Measurements from ENCODE around the gene YTHDF2. TPM values are rescaled to one million over a fixed set of nuclear protein-coding genes. Genes with fewer than 3 reads are reported as not detected.

Gene YTHDF2
- total and polyA plus RNA-seq, 2 of the 13 experiments (the other 11 are each of a cell fraction or from before 2014, with no cell fraction given): 48.4 to 59.6 TPM

DNA sequence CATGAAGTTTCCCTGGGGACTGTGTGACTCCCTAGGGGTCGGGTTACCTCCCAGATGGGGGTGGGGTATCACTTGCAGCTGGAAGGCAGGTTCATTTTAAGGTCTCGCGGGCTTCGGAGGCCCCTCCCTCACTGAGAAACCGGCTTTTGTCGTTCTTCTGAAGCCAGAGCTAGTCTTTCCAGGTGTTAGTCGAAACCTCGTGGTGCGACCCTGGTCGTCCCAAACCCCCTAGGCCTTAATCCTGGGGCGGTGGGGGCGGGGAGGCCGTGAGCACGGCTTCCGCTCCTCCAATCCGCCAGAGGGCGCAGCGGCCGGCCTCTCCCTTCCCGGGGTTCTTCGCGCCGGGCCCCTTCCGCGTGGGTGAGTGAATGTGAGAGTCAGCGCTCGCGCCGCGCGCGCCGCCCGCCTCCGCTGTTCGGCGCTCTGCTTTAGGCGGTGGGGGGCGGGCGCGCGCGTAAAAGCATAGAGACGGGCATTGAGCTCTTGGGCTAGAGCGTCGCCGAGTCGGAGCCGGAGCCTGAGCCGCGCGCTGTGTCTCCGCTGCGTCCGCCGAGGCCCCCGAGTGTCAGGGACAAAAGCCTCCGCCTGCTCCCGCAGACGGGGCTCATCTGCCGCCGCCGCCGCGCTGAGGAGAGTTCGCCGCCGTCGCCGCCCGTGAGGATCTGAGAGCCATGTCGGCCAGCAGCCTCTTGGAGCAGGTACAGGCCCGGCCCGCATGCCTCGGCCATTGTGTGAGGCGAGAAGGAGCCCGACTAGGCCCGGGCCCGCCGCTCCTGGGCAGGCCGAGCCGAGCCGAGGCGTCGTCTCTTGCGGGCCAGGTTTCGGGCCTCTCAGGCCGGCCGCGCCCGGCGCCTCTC is at the start of gene YTHDF2 (continued):
- TF ChIP-seq, protein P1, sequence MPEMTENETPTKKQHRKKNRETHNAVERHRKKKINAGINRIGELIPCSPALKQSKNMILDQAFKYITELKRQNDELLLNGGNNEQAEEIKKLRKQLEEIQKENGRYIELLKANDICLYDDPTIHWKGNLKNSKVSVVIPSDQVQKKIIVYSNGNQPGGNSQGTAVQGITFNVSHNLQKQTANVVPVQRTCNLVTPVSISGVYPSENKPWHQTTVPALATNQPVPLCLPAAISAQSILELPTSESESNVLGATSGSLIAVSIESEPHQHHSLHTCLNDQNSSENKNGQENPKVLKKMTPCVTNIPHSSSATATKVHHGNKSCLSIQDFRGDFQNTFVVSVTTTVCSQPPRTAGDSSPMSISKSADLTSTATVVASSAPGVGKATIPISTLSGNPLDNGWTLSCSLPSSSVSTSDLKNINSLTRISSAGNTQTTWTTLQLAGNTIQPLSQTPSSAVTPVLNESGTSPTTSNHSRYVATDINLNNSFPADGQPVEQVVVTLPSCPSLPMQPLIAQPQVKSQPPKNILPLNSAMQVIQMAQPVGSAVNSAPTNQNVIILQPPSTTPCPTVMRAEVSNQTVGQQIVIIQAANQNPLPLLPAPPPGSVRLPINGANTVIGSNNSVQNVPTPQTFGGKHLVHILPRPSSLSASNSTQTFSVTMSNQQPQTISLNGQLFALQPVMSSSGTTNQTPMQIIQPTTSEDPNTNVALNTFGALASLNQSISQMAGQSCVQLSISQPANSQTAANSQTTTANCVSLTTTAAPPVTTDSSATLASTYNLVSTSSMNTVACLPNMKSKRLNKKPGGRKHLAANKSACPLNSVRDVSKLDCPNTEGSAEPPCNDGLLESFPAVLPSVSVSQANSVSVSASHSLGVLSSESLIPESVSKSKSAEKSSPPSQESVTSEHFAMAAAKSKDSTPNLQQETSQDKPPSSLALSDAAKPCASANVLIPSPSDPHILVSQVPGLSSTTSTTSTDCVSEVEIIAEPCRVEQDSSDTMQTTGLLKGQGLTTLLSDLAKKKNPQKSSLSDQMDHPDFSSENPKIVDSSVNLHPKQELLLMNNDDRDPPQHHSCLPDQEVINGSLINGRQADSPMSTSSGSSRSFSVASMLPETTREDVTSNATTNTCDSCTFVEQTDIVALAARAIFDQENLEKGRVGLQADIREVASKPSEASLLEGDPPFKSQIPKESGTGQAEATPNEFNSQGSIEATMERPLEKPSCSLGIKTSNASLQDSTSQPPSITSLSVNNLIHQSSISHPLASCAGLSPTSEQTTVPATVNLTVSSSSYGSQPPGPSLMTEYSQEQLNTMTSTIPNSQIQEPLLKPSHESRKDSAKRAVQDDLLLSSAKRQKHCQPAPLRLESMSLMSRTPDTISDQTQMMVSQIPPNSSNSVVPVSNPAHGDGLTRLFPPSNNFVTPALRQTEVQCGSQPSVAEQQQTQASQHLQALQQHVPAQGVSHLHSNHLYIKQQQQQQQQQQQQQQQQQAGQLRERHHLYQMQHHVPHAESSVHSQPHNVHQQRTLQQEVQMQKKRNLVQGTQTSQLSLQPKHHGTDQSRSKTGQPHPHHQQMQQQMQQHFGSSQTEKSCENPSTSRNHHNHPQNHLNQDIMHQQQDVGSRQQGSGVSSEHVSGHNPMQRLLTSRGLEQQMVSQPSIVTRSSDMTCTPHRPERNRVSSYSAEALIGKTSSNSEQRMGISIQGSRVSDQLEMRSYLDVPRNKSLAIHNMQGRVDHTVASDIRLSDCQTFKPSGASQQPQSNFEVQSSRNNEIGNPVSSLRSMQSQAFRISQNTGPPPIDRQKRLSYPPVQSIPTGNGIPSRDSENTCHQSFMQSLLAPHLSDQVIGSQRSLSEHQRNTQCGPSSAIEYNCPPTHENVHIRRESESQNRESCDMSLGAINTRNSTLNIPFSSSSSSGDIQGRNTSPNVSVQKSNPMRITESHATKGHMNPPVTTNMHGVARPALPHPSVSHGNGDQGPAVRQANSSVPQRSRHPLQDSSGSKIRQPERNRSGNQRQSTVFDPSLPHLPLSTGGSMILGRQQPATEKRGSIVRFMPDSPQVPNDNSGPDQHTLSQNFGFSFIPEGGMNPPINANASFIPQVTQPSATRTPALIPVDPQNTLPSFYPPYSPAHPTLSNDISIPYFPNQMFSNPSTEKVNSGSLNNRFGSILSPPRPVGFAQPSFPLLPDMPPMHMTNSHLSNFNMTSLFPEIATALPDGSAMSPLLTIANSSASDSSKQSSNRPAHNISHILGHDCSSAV (CRISPR knock-in tag; IDR thresholded peaks at IDR 0.05; ENCODE audit: borderline replicate concordance): no peak; the same call in 1 of the 2 replicates
- TF ChIP-seq, protein P2, sequence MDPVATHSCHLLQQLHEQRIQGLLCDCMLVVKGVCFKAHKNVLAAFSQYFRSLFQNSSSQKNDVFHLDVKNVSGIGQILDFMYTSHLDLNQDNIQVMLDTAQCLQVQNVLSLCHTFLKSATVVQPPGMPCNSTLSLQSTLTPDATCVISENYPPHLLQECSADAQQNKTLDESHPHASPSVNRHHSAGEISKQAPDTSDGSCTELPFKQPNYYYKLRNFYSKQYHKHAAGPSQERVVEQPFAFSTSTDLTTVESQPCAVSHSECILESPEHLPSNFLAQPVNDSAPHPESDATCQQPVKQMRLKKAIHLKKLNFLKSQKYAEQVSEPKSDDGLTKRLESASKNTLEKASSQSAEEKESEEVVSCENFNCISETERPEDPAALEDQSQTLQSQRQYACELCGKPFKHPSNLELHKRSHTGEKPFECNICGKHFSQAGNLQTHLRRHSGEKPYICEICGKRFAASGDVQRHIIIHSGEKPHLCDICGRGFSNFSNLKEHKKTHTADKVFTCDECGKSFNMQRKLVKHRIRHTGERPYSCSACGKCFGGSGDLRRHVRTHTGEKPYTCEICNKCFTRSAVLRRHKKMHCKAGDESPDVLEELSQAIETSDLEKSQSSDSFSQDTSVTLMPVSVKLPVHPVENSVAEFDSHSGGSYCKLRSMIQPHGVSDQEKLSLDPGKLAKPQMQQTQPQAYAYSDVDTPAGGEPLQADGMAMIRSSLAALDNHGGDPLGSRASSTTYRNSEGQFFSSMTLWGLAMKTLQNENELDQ (CRISPR knock-in tag; IDR thresholded peaks at IDR 0.05; ENCODE audit: borderline replicate concordance): no peak
- no peak for TF ChIP-seq CEBPB (IDR thresholded peaks at IDR 0.05; ENCODE audit: borderline replicate concordance, low read depth, low read length)
- TF ChIP-seq ZNF891 (CRISPR knock-in tag; IDR thresholded peaks at IDR 0.05): 0 out of 2 replicates have a peak, but pooled peaks have one; percentile 43
- TF ChIP-seq ZNF703 (CRISPR knock-in tag; IDR thresholded peaks at IDR 0.05; ENCODE audit: borderline replicate concordance): no peak
- TF ChIP-seq ZNF557 (CRISPR knock-in tag; IDR thresholded peaks at IDR 0.05): 0 out of 2 replicates have a peak, but pooled peaks have one; percentile 17
- peak; percentile 71 for TF ChIP-seq RARA (CRISPR knock-in tag; IDR thresholded peaks at IDR 0.05)
- TF ChIP-seq, protein P3, sequence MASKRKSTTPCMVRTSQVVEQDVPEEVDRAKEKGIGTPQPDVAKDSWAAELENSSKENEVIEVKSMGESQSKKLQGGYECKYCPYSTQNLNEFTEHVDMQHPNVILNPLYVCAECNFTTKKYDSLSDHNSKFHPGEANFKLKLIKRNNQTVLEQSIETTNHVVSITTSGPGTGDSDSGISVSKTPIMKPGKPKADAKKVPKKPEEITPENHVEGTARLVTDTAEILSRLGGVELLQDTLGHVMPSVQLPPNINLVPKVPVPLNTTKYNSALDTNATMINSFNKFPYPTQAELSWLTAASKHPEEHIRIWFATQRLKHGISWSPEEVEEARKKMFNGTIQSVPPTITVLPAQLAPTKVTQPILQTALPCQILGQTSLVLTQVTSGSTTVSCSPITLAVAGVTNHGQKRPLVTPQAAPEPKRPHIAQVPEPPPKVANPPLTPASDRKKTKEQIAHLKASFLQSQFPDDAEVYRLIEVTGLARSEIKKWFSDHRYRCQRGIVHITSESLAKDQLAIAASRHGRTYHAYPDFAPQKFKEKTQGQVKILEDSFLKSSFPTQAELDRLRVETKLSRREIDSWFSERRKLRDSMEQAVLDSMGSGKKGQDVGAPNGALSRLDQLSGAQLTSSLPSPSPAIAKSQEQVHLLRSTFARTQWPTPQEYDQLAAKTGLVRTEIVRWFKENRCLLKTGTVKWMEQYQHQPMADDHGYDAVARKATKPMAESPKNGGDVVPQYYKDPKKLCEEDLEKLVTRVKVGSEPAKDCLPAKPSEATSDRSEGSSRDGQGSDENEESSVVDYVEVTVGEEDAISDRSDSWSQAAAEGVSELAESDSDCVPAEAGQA (IDR thresholded peaks at IDR 0.05; ENCODE audit: low read depth): peak; percentile 77
- TF ChIP-seq, protein P3 (CRISPR knock-in tag; IDR thresholded peaks at IDR 0.05; ENCODE audit: borderline replicate concordance): peak; percentile 35; the same call in 1 of the 2 replicates
- TF ChIP-seq ZNF772 (CRISPR knock-in tag; IDR thresholded peaks at IDR 0.05): peak; percentile 81
- TF ChIP-seq SNAI1 (CRISPR knock-in tag; IDR thresholded peaks at IDR 0.05; ENCODE audit: borderline replicate concordance): no peak

Data from HepG2 (cell line).